GM12874 (cell line): ENCODE measurements around the gene PPP3R1.

ENCODE experiments used
- TF ChIP-seq, protein P1 (sequence below): IDR thresholded peaks from 2 replicates; pipeline ENCODE4 v1.5.1; 2011; ENCODE audit warnings: low read depth, mild to moderate bottlenecking, control low read depth, low read length, moderate library complexity; ENCODE audit not compliant: insufficient read depth

Gene PPP3R1

DNA sequence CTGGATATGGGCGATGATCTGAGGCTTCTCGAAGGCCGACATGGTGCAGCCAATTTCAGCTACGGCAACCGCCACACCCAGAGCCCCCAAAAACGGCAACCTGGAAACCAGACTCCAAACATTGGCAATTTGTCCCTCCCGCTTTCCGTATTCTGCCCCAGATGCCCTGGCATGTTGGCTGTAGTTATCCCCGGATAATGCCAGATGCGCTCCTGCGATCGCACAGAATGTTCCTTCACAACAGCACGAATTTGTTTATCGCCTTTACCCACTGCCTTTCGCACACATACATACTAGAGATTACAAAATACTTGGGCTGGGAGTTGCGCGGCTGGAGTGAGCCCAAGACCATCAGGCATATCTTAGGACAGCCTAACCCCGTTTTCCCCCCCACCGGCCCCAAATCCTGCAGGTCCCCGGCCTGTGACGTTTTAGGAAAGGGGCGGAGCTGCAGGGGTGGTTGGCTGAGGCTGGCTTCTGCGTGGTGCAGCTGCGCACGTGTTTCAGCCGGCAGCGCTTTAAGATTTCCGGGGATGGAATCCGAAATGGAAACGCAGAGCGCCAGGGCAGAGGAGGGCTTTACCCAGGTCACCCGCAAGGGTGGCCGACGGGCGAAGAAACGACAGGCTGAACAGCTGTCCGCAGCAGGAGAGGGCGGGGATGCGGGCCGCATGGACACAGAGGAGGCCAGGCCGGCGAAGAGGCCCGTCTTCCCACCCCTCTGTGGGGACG lies 94.8 kb downstream of the PPP3R1 start, which contains the start of gene PNO1:
Gene PNO1, plus strand, starts transcription at position 487 of the 732 bp plus-strand sequence. Its CDS starts 47 bp downstream, at position 534.
- TF ChIP-seq, protein P1, sequence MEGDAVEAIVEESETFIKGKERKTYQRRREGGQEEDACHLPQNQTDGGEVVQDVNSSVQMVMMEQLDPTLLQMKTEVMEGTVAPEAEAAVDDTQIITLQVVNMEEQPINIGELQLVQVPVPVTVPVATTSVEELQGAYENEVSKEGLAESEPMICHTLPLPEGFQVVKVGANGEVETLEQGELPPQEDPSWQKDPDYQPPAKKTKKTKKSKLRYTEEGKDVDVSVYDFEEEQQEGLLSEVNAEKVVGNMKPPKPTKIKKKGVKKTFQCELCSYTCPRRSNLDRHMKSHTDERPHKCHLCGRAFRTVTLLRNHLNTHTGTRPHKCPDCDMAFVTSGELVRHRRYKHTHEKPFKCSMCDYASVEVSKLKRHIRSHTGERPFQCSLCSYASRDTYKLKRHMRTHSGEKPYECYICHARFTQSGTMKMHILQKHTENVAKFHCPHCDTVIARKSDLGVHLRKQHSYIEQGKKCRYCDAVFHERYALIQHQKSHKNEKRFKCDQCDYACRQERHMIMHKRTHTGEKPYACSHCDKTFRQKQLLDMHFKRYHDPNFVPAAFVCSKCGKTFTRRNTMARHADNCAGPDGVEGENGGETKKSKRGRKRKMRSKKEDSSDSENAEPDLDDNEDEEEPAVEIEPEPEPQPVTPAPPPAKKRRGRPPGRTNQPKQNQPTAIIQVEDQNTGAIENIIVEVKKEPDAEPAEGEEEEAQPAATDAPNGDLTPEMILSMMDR, result no peak

DNA sequence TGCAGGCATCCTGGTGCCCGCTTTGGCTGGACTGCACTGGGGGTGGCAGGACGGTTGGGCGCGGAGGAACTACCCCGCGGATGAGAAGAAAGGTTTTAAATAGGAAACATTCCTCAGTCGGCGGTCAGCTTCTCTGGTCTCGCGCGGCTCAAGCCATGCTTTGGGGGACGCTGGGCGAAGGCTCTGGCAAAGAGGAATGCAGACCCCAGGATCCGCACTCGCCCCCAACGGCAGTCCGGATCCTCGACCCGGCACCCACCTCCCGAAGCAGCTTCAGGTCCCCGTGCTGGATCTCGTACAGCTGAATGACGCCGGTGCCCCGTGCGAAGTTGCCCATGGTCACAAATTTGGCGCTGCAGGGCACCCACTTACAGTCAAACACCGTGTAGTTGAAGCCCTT lies 95.3 kb downstream of the PPP3R1 start:
- TF ChIP-seq, protein P1, result no peak

DNA sequence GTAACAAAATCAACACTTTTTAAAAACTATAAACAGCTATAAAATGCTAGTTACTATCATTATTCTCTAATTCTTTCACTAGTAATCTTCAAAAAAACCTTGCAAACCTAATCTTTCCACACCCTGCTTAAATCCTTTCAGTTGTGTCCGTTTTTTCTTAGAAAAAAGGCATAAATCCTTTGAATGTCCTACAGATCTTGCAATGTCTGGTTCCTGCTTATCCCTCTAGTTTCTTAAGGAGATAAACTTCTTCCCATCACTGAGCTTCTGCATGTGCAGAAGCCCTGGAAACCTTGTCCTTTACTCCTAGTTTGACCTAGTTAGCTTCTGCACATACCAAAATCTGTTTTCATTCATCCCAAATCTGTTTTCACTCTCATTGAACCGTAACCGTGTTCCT lies 95.9 kb downstream of the PPP3R1 start:
- TF ChIP-seq, protein P1, result no peak

DNA sequence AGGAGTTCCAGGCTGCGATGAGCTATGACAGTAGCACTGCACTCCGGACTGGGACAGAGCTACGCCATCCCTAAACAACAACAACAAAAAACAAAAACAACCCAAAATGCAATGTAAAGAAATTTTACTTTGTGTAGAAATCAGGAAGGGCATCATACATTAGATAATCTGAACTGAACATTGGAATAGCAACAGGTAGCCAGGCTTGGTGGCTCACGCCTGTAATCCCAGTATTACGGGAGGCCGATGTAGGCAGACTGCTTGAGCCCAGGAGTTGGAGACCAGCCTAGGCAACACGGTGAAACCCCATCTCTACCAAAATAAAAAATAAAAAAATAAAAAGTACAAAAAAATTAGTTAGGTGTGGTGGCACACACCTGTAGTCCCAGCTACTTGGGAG lies 96.7 kb downstream of the PPP3R1 start:
- TF ChIP-seq, protein P1, result no peak

DNA sequence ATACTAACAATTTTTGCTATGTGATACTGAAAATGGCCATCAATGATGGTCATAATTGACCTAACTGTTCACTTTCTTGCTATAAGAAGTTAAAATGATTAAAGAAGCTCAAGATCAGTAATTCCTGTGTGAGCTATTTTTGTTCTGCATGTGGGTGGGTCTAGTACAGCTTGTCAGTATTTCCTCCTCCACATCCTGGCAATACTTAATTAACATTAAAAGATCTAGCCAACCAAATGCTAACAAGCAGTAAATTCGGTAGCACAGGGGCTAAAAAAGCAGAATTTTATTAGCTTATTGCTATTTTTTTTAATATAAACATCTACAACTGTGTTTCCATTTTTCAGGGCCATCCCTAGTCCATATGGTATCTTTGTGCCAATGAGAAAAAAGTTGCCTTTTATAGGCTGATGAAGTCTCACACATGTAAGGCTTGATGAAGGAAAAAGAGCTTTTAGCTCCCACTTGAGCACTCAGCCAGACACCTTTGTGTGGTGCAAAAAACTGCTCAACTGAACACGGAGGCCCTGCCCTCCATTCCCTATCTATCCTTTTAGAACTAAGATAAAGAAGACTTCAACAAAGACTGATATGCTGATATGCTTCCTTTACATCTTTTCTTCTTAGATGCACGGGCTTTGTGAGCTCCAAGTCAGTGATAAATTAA lies 99.5 kb downstream of the PPP3R1 start:
- TF ChIP-seq, protein P1, result no peak

DNA sequence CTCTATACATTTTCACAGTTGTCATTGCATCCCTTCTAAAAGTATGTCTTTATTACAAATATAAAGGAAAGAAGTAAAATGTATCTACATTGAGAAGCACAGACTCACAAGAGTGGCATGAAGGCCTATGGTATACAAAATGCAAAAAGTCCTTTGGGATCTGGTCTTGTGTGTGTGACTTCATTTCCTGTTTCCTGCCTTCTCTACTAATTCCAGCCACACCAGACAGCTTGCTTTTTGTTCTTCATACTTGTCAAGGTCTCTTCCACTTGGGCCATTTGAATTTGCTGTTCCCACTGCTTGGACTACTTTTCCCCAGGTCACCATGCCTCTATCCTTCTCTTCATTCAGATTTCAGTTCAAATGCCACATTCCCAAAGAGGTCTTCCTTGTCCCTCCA lies 101.3 kb downstream of the PPP3R1 start:
- TF ChIP-seq, protein P1, result no peak

DNA sequence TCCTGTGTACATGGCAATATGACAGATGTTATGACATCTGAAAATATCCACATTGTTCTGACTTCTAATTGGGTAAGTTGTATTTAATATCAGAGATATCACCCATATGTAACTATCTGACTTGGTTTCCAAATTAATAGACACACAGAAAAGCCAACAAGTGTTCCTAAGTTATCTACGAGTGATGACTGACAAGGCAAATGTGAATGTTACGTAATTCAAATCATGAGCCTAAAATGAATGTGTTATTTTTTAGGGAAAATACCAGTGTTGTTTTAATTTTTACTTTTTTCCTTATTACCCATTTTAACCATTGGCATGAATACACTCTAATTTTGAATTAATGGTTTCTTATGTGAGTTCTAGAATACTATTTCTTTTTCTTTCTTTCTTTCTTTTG lies 110.5 kb downstream of the PPP3R1 start:
- TF ChIP-seq, protein P1, result no peak
